Femur (tissue), 1 donor: ENCODE measurements around the gene BMERB1.
"Not testable (repeated sequence)": the region's sequence is repeated elsewhere in the genome, so short reads cannot be mapped to it uniquely, and the experiment has no call there.

Experiments used
- DNase-seq: peaks from one replicate; pipeline ENCODE4 v3.0.0-alpha.2; 2017

Gene BMERB1

GRCh38 chr16:15571557-15571956 lies 137.2 kb downstream of the BMERB1 start:
- no peak for DNase-seq

GRCh38 chr16:15572329-15573001 lies 138.1 kb downstream of the BMERB1 start:
- no peak for DNase-seq

GRCh38 chr16:15573274-15573895 lies 139.0 kb downstream of the BMERB1 start:
- DNase-seq, result no peak

GRCh38 chr16:15573896-15574613 lies 139.7 kb downstream of the BMERB1 start:
- not testable (repeated sequence) for DNase-seq

- DNase-seq, result no peak
These were observed 140.2 kb downstream of the BMERB1 start for GRCh38 chr16:15574614-15574948.

- DNase-seq, result no peak
These were observed 141.1 kb downstream of the BMERB1 start for GRCh38 chr16:15575293-15576049.

GRCh38 chr16:15576960-15577958 lies 142.9 kb downstream of the BMERB1 start:
- DNase-seq, result no peak

GRCh38 chr16:15578824-15579223 lies 144.4 kb downstream of the BMERB1 start:
- no peak for DNase-seq

GRCh38 chr16:15581127-15581815 lies 146.9 kb downstream of the BMERB1 start:
- DNase-seq, result no peak

- DNase-seq, result no peak
These were observed 149.1 kb downstream of the BMERB1 start for GRCh38 chr16:15583526-15583925.

GRCh38 chr16:15585956-15586355 lies 151.6 kb downstream of the BMERB1 start:
- DNase-seq, result no peak

GRCh38 chr16:15586716-15587115 lies 152.3 kb downstream of the BMERB1 start:
- no peak for DNase-seq

GRCh38 chr16:15587152-15587825 lies 152.9 kb downstream of the BMERB1 start:
- DNase-seq, result no peak

- DNase-seq, result no peak
These were observed 157.9 kb downstream of the BMERB1 start for GRCh38 chr16:15592324-15592723.

- DNase-seq, result no peak
These were observed 158.8 kb downstream of the BMERB1 start for GRCh38 chr16:15593235-15593634.

GRCh38 chr16:15594711-15595320 lies 160.4 kb downstream of the BMERB1 start:
- DNase-seq, result no peak

- no peak for DNase-seq
These were observed 162.7 kb downstream of the BMERB1 start for GRCh38 chr16:15597135-15597534.

GRCh38 chr16:15597822-15598647 lies 163.6 kb downstream of the BMERB1 start:
- DNase-seq, result no peak

GRCh38 chr16:15598648-15599190 lies 164.3 kb downstream of the BMERB1 start:
- DNase-seq, result no peak
